IMR-90 (cell line): ENCODE data around the gene EIF3L. TPM values are rescaled to one million over a fixed set of nuclear protein-coding genes. Genes with fewer than 3 reads are reported as not detected.

Source experiments
- ATAC-seq: fragments of 200-7000 bp; cut with Tn5 transposase; 2 replicates; pipeline ENCODE4 v1.9.1; 2020; ENCODE audit warnings: low read depth, mild to moderate bottlenecking, moderate library complexity
- BruUV-seq: library from RNA; stranded (reverse); fragments of 400-500 nt; replicated peaks from 2 replicates; lab custom pipeline; 2021; lab: Mats Ljungman, UMichigan
- CTCF ChIA-PET: fragments of 300-600 bp; formaldehyde crosslinking; extraction: SDS; loops from one replicate; lab custom pipeline; 2021; ENCODE audit warnings: antibody characterized with exemption; lab: Yijun Ruan, JAX
- POLR2A ChIA-PET: fragments of 300-600 bp; sonication (Branson Sonifier 250); formaldehyde crosslinking; loops from one replicate; lab custom pipeline; 2022; ENCODE audit warnings: antibody characterized with exemption; ENCODE audit not compliant: unreplicated experiment; lab: Charles Lee
- DNase-seq: peaks from one replicate; pipeline ENCODE4 v3.0.0; 2013
- H2AFZ ChIP-seq: replicated peaks from 2 replicates; pipeline ENCODE3; 2013; ENCODE audit warnings: low read length, mild to moderate bottlenecking; ENCODE audit not compliant: poor library complexity
- H2AK5ac ChIP-seq: 2 replicates; pipeline ENCODE4 v1.6.1; 2013; ENCODE audit warnings: low read depth, low read length, inconsistent platforms
- H2AK9ac ChIP-seq: replicated peaks from 2 replicates; pipeline ENCODE3; 2013; ENCODE audit warnings: mild to moderate bottlenecking, low read depth, low read length, moderate library complexity; ENCODE audit not compliant: poor library complexity
- H2BK120ac ChIP-seq: 2 replicates; pipeline ENCODE4 v1.6.1; 2013; ENCODE audit warnings: low read depth, low read length, inconsistent platforms
- H2BK15ac ChIP-seq: 3 replicates; pipeline ENCODE4 v1.6.1; 2013; ENCODE audit warnings: low read depth, low read length, inconsistent platforms
- H2BK20ac ChIP-seq: 2 replicates; pipeline ENCODE4 v1.6.1; 2013; ENCODE audit warnings: low read depth, mild to moderate bottlenecking, inconsistent platforms, low read length, moderate library complexity
- H2BK5ac ChIP-seq: 2 replicates; pipeline ENCODE4 v1.6.1; 2013; ENCODE audit warnings: mild to moderate bottlenecking, low read depth, low read length, inconsistent platforms; ENCODE audit not compliant: poor library complexity, severe bottlenecking
- H3K14ac ChIP-seq: replicated peaks from 2 replicates; pipeline ENCODE4 v1.6.1; 2013; ENCODE audit warnings: low read depth, low read length, inconsistent platforms
- H3K18ac ChIP-seq: 2 replicates; pipeline ENCODE4 v1.6.1; 2013; ENCODE audit warnings: low read depth, low read length, control low read depth
- H3K23ac ChIP-seq: 2 replicates; pipeline ENCODE4 v1.6.1; 2013; ENCODE audit warnings: low read depth, low read length, inconsistent platforms
- H3K27ac ChIP-seq: 2 replicates; pipeline ENCODE4 v1.5.1; 2013; ENCODE audit warnings: mild to moderate bottlenecking, control low read depth, low read length; ENCODE audit not compliant: insufficient read depth
- H3K27me3 ChIP-seq: 2 replicates; pipeline ENCODE4 v1.6.1; 2013; ENCODE audit warnings: low read length; ENCODE audit not compliant: control insufficient read depth, insufficient read depth
- H3K36me3 ChIP-seq: 2 replicates; pipeline ENCODE4 v1.6.1; 2013; ENCODE audit warnings: low read length, mixed read lengths; ENCODE audit not compliant: control insufficient read depth, insufficient read depth
- H3K4ac ChIP-seq: 2 replicates; pipeline ENCODE4 v1.6.1; 2013; ENCODE audit warnings: low read depth, low read length, inconsistent platforms
- H3K4me1 ChIP-seq: 2 replicates; pipeline ENCODE4 v1.6.1; 2013; ENCODE audit warnings: low read length, mixed read lengths; ENCODE audit not compliant: control insufficient read depth, insufficient read depth
- H3K4me2 ChIP-seq: 2 replicates; pipeline ENCODE4 v1.6.1; 2013; ENCODE audit warnings: low read depth, mild to moderate bottlenecking, control low read depth, low read length, moderate library complexity
- H3K4me3 ChIP-seq: 2 replicates; pipeline ENCODE4 v1.5.1; 2013; ENCODE audit warnings: low read depth, mild to moderate bottlenecking, control low read depth, low read length, moderate library complexity; ENCODE audit not compliant: insufficient read depth
- H3K56ac ChIP-seq: 2 replicates; pipeline ENCODE4 v1.6.1; 2013; ENCODE audit warnings: low read length, inconsistent platforms; ENCODE audit not compliant: insufficient read depth; ENCODE audit errors: extremely low read depth
- H3K79me1 ChIP-seq, 2 experiments: 2 replicates each; pipeline ENCODE4 v1.6.1; 2013; ENCODE audit warnings: low read length in 2 of 2, inconsistent platforms in 1 of 2, low read depth in 1 of 2
- H3K9ac ChIP-seq: 2 replicates; pipeline ENCODE4 v1.6.1; 2013; ENCODE audit warnings: low read depth, low read length, control low read depth
- H3K9me1 ChIP-seq: 2 replicates; pipeline ENCODE4 v1.6.1; 2013; ENCODE audit warnings: low read length, inconsistent platforms; ENCODE audit not compliant: insufficient read depth
- H3K9me3 ChIP-seq: 2 replicates; pipeline ENCODE4 v1.6.1; 2013; ENCODE audit warnings: low read length; ENCODE audit not compliant: control insufficient read depth, insufficient read depth
- H4K20me1 ChIP-seq: 2 replicates; pipeline ENCODE4 v1.6.1; 2013; ENCODE audit warnings: low read length, inconsistent platforms; ENCODE audit not compliant: insufficient read depth
- H4K5ac ChIP-seq: 2 replicates; pipeline ENCODE4 v1.6.1; 2013; ENCODE audit warnings: mild to moderate bottlenecking, low read depth, low read length, control low read depth
- H4K8ac ChIP-seq, 2 experiments: 2 replicates each; pipeline ENCODE4 v1.6.1; 2013; ENCODE audit warnings: low read depth in 2 of 2, low read length in 2 of 2, control low read depth in 1 of 2, inconsistent platforms in 1 of 2
- H4K91ac ChIP-seq: 2 replicates; pipeline ENCODE4 v1.6.1; 2013; ENCODE audit warnings: low read depth, low read length, inconsistent platforms; ENCODE audit not compliant: insufficient read depth
- BHLHE40 ChIP-seq: fragments of 150-350 bp; IDR thresholded peaks from 2 replicates; pipeline ENCODE4 v1.6.1; 2016; ENCODE audit warnings: mild to moderate bottlenecking, low read depth, low read length
- CEBPB ChIP-seq: IDR thresholded peaks from 2 replicates; pipeline ENCODE4 v1.6.1; 2012; ENCODE audit warnings: low read depth, low read length, improper control_type of control experiment
- CHD1 ChIP-seq: IDR thresholded peaks from 2 replicates; pipeline ENCODE4 v1.6.1; 2012; ENCODE audit warnings: low read depth, low read length, improper control_type of control experiment
- CTCF ChIP-seq: conservative IDR thresholded peaks from 2 replicates; pipeline ENCODE4 v1.5.1; 2012; ENCODE audit warnings: mild to moderate bottlenecking, low read depth, low read length, improper control_type of control experiment
- ELK1 ChIP-seq: fragments of 150-350 bp; IDR thresholded peaks from 2 replicates; pipeline ENCODE4 v1.6.1; 2016; ENCODE audit warnings: low read depth, mild to moderate bottlenecking, low read length, moderate library complexity, borderline replicate concordance
- FOS ChIP-seq: fragments of 150-350 bp; IDR thresholded peaks from 2 replicates; pipeline ENCODE4 v1.6.1; 2016; ENCODE audit warnings: low read depth, low read length
- MAFK ChIP-seq: IDR thresholded peaks from 2 replicates; pipeline ENCODE4 v1.6.1; 2012; ENCODE audit warnings: low read depth, low read length, improper control_type of control experiment
- MAZ ChIP-seq: IDR thresholded peaks from 2 replicates; pipeline ENCODE4 v1.6.1; 2012; ENCODE audit warnings: low read depth, mild to moderate bottlenecking, low read length, improper control_type of control experiment, moderate library complexity, borderline replicate concordance
- MXI1 ChIP-seq: IDR thresholded peaks from 2 replicates; pipeline ENCODE4 v1.6.1; 2012; ENCODE audit warnings: low read depth, mild to moderate bottlenecking, low read length, moderate library complexity, borderline replicate concordance
- NFE2L2 ChIP-seq: fragments of 150-350 bp; IDR thresholded peaks from 2 replicates; pipeline ENCODE4 v1.6.1; 2016; ENCODE audit warnings: low read depth, mild to moderate bottlenecking, low read length
- POLR2A ChIP-seq: IDR thresholded peaks from 2 replicates; pipeline ENCODE4 v1.6.1; 2012; ENCODE audit warnings: mild to moderate bottlenecking, low read depth, low read length
- RAD21 ChIP-seq: IDR thresholded peaks from 2 replicates; pipeline ENCODE4 v1.6.1; 2012; ENCODE audit warnings: low read length, improper control_type of control experiment
- RCOR1 ChIP-seq: IDR thresholded peaks from 2 replicates; pipeline ENCODE4 v1.6.1; 2012; ENCODE audit warnings: mild to moderate bottlenecking, low read length, improper control_type of control experiment; ENCODE audit not compliant: insufficient replicate concordance
- RFX5 ChIP-seq: IDR thresholded peaks from 2 replicates; pipeline ENCODE4 v1.8.0; 2012; ENCODE audit warnings: low read depth, mild to moderate bottlenecking, low read length, moderate library complexity
- SMC3 ChIP-seq: fragments of 150-350 bp; IDR thresholded peaks from 2 replicates; pipeline ENCODE4 v1.6.1; 2016; ENCODE audit warnings: low read depth, mild to moderate bottlenecking, antibody characterized with exemption, low read length, moderate library complexity
- USF2 ChIP-seq: fragments of 150-350 bp; IDR thresholded peaks from 2 replicates; pipeline ENCODE4 v1.6.1; 2017; ENCODE audit warnings: mild to moderate bottlenecking, antibody characterized with exemption, low read length, low read depth
- WGBS, 2 experiments: methylation state at CpG; one replicate each; pipeline versions ENCODE4 v1.1.5 to v1.1.7; 2013; ENCODE audit warnings: missing lambda C conversion rate in 2 of 2; ENCODE audit not compliant: insufficient read length in 1 of 2; ENCODE audit errors: extremely low coverage in 2 of 2; 5-methylcytosine and 5-hydroxymethylcytosine counted together
- dilution Hi-C: fragments of 300-500 bp; cut with HindIII; formaldehyde crosslinking; loops from one replicate; pipeline ENCODE4 v1.14.3; 2018; ENCODE audit warnings: low sequenced_read_pairs; ENCODE audit not compliant: unreplicated experiment
- in situ Hi-C: fragments of 300-500 bp; cut with MboI; formaldehyde crosslinking; loops from 3 replicates; pipeline ENCODE4 v1.14.3; 2019; ENCODE audit warnings: low sequenced_read_pairs, inconsistent platforms, mixed read lengths
- intact Hi-C: fragments of 100-400 bp; cut with micrococcal nuclease; formaldehyde crosslinking; loops from 2 replicates; pipeline ENCODE4 v1.10.0; 2022
- polyA plus RNA-seq, 3 experiments: library from polyadenylated mRNA; depleted of rRNA; stranded (reverse); fragments of >200 nt; gene quantifications; 2 replicates each; pipeline ENCODE4 v1.2.3, GENCODE V29; 2012; ENCODE audit warnings: low replicate concordance in 1 of 3
- total RNA-seq: library from RNA; depleted of rRNA; stranded (reverse); fragments of >200 nt; gene quantifications from 2 replicates; pipeline ENCODE4 v1.2.3, GENCODE V29; 2012

EIF3L gene
- total and polyA plus RNA-seq, 2 of the 4 experiments (the other 2 are of a cell fraction), result 391 to 593 TPM

GRCh38 chr22:37850801-37851200 is 1.6 kb downstream of the EIF3L start:
- Histone ChIP-seq H4K5ac (no peak overlapping the region), H3K79me1 (peaks cover 38 to 65% of the 10 kb centered on the region in 2 experiments), H3K18ac (no peak overlapping the region), H3K4me3 (no peak overlapping the region), H3K36me3 (peaks cover 31% of the 10 kb centered on the region), H4K8ac (no peak overlapping the region), H3K56ac (no peak overlapping the region), H3K4ac (no peak overlapping the region), H3K14ac (no peak overlapping the region), H3K9ac (no peak overlapping the region), H2BK120ac (no peak overlapping the region), H2BK20ac (no peak overlapping the region), H3K27me3 (no peaks in the 10 kb centered on the region), H2AFZ (no peak overlapping the region), H3K9me3 (no peaks in the 10 kb centered on the region), H4K20me1 (peaks cover 17% of the 10 kb centered on the region), H2AK5ac (no peak overlapping the region), H2BK5ac (no peak overlapping the region), H3K4me2 (no peak overlapping the region), H2BK15ac (no peak overlapping the region), H3K23ac (no peak overlapping the region), H3K27ac (no peak overlapping the region), H4K91ac (no peak overlapping the region), H2AK9ac (no peak overlapping the region), H3K4me1 (peaks cover 2% of the 10 kb centered on the region; the same call in 1 of the 2 replicates), H3K9me1 (no peaks in the 10 kb centered on the region)
- TF ChIP-seq BHLHE40 (no peak), RCOR1 (no peak), ELK1 (no peak), SMC3 (no peak), NFE2L2 (no peak), CHD1 (no peak), FOS (no peak), CTCF (no peak), MAFK (no peak), RFX5 (no peak), MXI1 (no peak), USF2 (no peak), RAD21 (no peak), MAZ (no peak), CEBPB (no peak), POLR2A (no peak)
- DNase-seq (no peak), ATAC-seq (no peak)
- in situ Hi-C loops (no loop called here), intact Hi-C loops (no loop called here), dilution Hi-C loops (no loop called here)
- POLR2A ChIA-PET, result no interaction called here
- CTCF ChIA-PET, result no interaction called here
- BruUV-seq, result no TSS peak
- 88% methylated on average over 1 of the region's 4 CpGs; no CpG with 5 or more reads in 1 of the 2 experiments for WGBS, 2 experiments
